CD4-positive, alpha-beta T cell (primary cell): Measurements from ENCODE around the gene ST6GALNAC3. TPM values are rescaled to one million over a fixed set of nuclear protein-coding genes. Genes with fewer than 3 reads are reported as not detected.

Source experiments
- ATAC-seq: fragments of 200-7000 bp; cut with Tn5 transposase; one replicate; pipeline ENCODE4 v1.10.0; 2022; ENCODE audit warnings: mild to moderate bottlenecking; ENCODE audit not compliant: poor library complexity
- CTCF ChIA-PET: fragments of 350-600 bp; sonication (Branson Sonifier 250); formaldehyde crosslinking; loops from one replicate; lab custom pipeline; 2021; ENCODE audit warnings: antibody characterized with exemption, inconsistent platforms; lab: Charles Lee
- POLR2A ChIA-PET: fragments of 350-600 bp; sonication (Branson Sonifier 250); formaldehyde crosslinking; loops from one replicate; lab custom pipeline; 2021; ENCODE audit warnings: antibody characterized with exemption, inconsistent platforms; lab: Charles Lee
- DNase-seq, 14 experiments: peaks; one replicate each; pipeline ENCODE4 v3.0.0-alpha.2; 2013 to 2020; ENCODE audit warnings: mixed read lengths in 2 of 14
- H3K27ac ChIP-seq, 2 donors: one replicate each; pipeline versions ENCODE4 v1.5.1 to v1.7.0; 2013; ENCODE audit warnings: low read length in 2 of 2, low read depth in 1 of 2, mild to moderate bottlenecking in 1 of 2
- H3K27me3 ChIP-seq, 2 experiments: 1 replicate in 1 of 2; 2 replicates in 1 of 2; pipeline versions ENCODE4 v1.6.1 to v1.7.0; 2013; ENCODE audit warnings: low read length in 2 of 2, control low read depth in 1 of 2, mild to moderate bottlenecking in 1 of 2, moderate library complexity in 1 of 2; ENCODE audit not compliant: insufficient read depth in 2 of 2, control insufficient read depth in 1 of 2
- H3K36me3 ChIP-seq: one replicate; pipeline ENCODE4 v1.6.1; 2013; ENCODE audit warnings: low read length, control low read depth; ENCODE audit not compliant: insufficient read depth
- H3K4me1 ChIP-seq: one replicate; pipeline ENCODE4 v1.6.1; 2013; ENCODE audit warnings: low read length, control low read depth; ENCODE audit not compliant: insufficient read depth
- H3K4me3 ChIP-seq: one replicate; pipeline ENCODE4 v1.5.1; 2013; ENCODE audit warnings: mild to moderate bottlenecking, low read length, moderate library complexity
- H3K9me3 ChIP-seq, 2 experiments: 1 replicate in 1 of 2; 2 replicates in 1 of 2; pipeline versions ENCODE4 v1.6.1 to v1.7.0; 2013; ENCODE audit warnings: low read length in 2 of 2, mild to moderate bottlenecking in 2 of 2, control low read depth in 1 of 2, moderate library complexity in 1 of 2; ENCODE audit not compliant: control insufficient read depth in 1 of 2, insufficient read depth in 1 of 2
- H3K27ac Mint-ChIP-seq: one replicate; pipeline ENCODE4 v1.8.0; 2020; ENCODE audit warnings: mixed read lengths
- H3K27me3 Mint-ChIP-seq: one replicate; pipeline ENCODE4 v1.8.0; 2021; ENCODE audit warnings: mixed read lengths
- H3K36me3 Mint-ChIP-seq: one replicate; pipeline ENCODE4 v1.8.0; 2021; ENCODE audit warnings: low read depth, mixed read lengths
- H3K4me1 Mint-ChIP-seq: one replicate; pipeline ENCODE4 v1.8.0; 2021; ENCODE audit warnings: low read depth, mixed read lengths
- H3K4me3 Mint-ChIP-seq: one replicate; pipeline ENCODE4 v1.8.0; 2020; ENCODE audit warnings: mild to moderate bottlenecking, mixed read lengths
- H3K9me3 Mint-ChIP-seq: one replicate; pipeline ENCODE4 v1.8.0; 2020; ENCODE audit warnings: mixed read lengths
- intact Hi-C, 2 experiments: fragments of 100-400 bp; cut with DNase I in 1 of 2; cut with micrococcal nuclease in 1 of 2; formaldehyde crosslinking; loops; one replicate each; pipeline versions ENCODE4 v1.15.1 to v1.9.0; 2023 to 2025; cut with DNase I, micrococcal nuclease
- total RNA-seq, 174 experiments: library from RNA in 2 of 174; stranded (reverse) in 2 of 174; gene quantifications; one replicate each; pipeline ENCODE4 v1.2.3 and lab custom pipeline; 2021 to 2026
- TF ChIP-seq, protein P1 (sequence below): fragments of 200-600 bp; IDR thresholded peaks from one replicate; pipeline ENCODE4 v1.8.0; 2022; ENCODE audit warnings: antibody characterized with exemption, mild to moderate bottlenecking

Gene ST6GALNAC3
- total RNA-seq, 2 experiments from 2014 or later, result 0.77 to 1.3 TPM

DNA sequence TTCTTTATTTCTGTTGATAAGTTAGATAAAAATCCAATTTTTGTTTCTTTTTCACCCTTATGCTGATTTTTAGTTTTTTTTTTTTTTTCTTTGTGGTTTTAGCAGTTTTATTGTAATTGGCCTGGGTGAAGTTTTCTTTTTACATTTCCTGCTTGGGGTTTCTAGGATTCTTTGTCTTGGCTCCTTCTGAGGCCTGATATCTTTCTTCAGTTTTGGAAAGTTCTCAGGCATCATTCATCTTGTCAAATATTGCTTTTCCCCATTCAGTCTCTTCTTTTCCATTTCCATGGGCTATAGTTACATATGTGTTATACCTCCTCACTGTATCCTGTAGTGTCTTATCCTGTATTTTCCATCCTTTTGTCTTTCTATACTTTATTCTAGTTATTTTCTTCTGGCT is 28.5 kb downstream of the ST6GALNAC3 start:
- H3K4me3 Mint-ChIP-seq, result no peak overlapping the region

DNA sequence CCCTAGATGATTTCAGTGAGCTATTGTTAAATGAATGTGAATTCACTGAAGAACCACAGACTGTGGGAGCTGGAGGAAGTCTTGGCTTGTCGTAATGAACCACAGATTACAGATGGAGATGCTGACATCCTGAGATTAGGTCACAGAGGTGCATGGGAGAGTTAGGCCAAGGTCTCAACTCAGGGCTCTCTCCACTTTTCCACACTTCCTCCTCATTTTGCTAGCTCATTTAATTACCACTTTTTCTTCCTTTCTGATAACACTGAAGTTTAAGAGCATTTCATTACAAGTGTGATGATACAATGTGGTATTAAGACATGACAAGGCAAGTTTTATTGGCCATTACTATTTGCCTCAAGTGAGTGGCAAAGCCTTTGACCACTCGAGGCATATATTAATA is 30.8 kb downstream of the ST6GALNAC3 start:
- no peaks in the 10 kb centered on the region for H3K36me3 ChIP-seq
- H3K27me3 Mint-ChIP-seq, result peaks cover 10% of the 10 kb centered on the region
- ChIA-PET POLR2A (no interaction called here), CTCF (no interaction called here)
- H3K27me3 ChIP-seq, result peaks cover 0 to 4% of the 10 kb centered on the region in 2 experiments
- no peaks in the 10 kb centered on the region for H3K4me1 ChIP-seq
- no peaks in the 10 kb centered on the region for H3K9me3 ChIP-seq
- H3K36me3 Mint-ChIP-seq, result no peaks in the 10 kb centered on the region
- TF ChIP-seq, protein P1, sequence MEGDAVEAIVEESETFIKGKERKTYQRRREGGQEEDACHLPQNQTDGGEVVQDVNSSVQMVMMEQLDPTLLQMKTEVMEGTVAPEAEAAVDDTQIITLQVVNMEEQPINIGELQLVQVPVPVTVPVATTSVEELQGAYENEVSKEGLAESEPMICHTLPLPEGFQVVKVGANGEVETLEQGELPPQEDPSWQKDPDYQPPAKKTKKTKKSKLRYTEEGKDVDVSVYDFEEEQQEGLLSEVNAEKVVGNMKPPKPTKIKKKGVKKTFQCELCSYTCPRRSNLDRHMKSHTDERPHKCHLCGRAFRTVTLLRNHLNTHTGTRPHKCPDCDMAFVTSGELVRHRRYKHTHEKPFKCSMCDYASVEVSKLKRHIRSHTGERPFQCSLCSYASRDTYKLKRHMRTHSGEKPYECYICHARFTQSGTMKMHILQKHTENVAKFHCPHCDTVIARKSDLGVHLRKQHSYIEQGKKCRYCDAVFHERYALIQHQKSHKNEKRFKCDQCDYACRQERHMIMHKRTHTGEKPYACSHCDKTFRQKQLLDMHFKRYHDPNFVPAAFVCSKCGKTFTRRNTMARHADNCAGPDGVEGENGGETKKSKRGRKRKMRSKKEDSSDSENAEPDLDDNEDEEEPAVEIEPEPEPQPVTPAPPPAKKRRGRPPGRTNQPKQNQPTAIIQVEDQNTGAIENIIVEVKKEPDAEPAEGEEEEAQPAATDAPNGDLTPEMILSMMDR, result no peak
- intact Hi-C loops, result loop anchor here in 1 of 2 experiments (5.0 kb wide), 1 partner anchor 58 kb away; no protein-coding TSS in a partner anchor
- H3K9me3 Mint-ChIP-seq, result no peaks in the 10 kb centered on the region
- H3K27ac Mint-ChIP-seq, result no peak overlapping the region
- ATAC-seq (no peak), DNase-seq (no peak)
- no peak overlapping the region for H3K4me3 Mint-ChIP-seq
- no peak overlapping the region for H3K4me3 ChIP-seq
- H3K27ac ChIP-seq, result no peak overlapping the region
- H3K4me1 Mint-ChIP-seq, result no peaks in the 10 kb centered on the region

More for the DNA sequence above, 28.5 kb downstream of the ST6GALNAC3 start:
- Histone ChIP-seq H3K27me3 (peaks cover 0 to 4% of the 10 kb centered on the region in 2 experiments), H3K27ac (no peak overlapping the region), H3K4me1 (no peaks in the 10 kb centered on the region), H3K4me3 (no peak overlapping the region), H3K9me3 (no peaks in the 10 kb centered on the region), H3K36me3 (no peaks in the 10 kb centered on the region)
- Mint-ChIP-seq H3K27ac (no peak overlapping the region), H3K27me3 (no peaks in the 10 kb centered on the region), H3K9me3 (no peaks in the 10 kb centered on the region), H3K4me1 (no peaks in the 10 kb centered on the region), H3K36me3 (no peaks in the 10 kb centered on the region)
- DNase-seq (no peak), ATAC-seq (no peak)
- ChIA-PET POLR2A (no interaction called here), CTCF (no interaction called here)
- intact Hi-C loops, result loop anchor here in 1 of 2 experiments (5.0 kb wide), 1 partner anchor 106 kb away; no protein-coding TSS in a partner anchor
- TF ChIP-seq, protein P1, result no peak

DNA sequence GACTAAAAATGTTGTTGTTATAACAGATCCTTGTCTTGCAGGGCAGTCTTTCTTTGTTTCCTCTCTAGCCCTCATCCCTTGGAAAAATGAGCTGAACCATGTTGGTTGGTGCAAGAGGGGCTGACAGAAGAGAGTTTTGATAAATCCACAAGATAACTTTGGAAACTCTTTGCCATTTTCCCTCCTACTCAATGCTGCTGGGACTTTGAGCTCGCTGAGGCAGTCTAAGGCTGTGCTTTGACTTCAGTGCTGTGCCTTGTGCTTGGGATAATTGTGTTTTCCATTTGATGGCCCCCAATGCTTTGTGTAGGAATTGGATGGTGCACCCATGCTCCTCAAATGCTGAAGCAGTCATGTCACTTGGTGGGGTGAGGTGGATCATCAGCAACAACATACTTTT is 31.7 kb downstream of the ST6GALNAC3 start:
- intact Hi-C loops, result loop anchor here in 1 of 2 experiments (5.0 kb wide), 1 partner anchor 59 kb away; no protein-coding TSS in a partner anchor
- ChIA-PET POLR2A (no interaction called here), CTCF (no interaction called here)
- Histone ChIP-seq H3K4me3 (no peak overlapping the region), H3K9me3 (no peaks in the 10 kb centered on the region), H3K36me3 (no peaks in the 10 kb centered on the region), H3K27ac (no peak overlapping the region), H3K27me3 (peaks cover 0 to 4% of the 10 kb centered on the region in 2 experiments), H3K4me1 (no peaks in the 10 kb centered on the region)
- no peaks in the 10 kb centered on the region for H3K9me3 Mint-ChIP-seq
- DNase-seq (no peak), ATAC-seq (no peak)
- H3K36me3 Mint-ChIP-seq, result no peaks in the 10 kb centered on the region
- TF ChIP-seq, protein P1, result no peak
- no peak overlapping the region for H3K4me3 Mint-ChIP-seq
- no peak overlapping the region for H3K27ac Mint-ChIP-seq
- H3K4me1 Mint-ChIP-seq, result no peaks in the 10 kb centered on the region
- peaks cover 10% of the 10 kb centered on the region for H3K27me3 Mint-ChIP-seq
